ENCODE data around the gene NMD3.

- TF ChIP-seq POLR2A (IDR thresholded peaks at IDR 0.05) (no peak), POLR2AphosphoS5 (IDR thresholded peaks at IDR 0.05) (no peak), EP300 (IDR thresholded peaks at IDR 0.05) (no peak)
- TF ChIP-seq, protein P1, sequence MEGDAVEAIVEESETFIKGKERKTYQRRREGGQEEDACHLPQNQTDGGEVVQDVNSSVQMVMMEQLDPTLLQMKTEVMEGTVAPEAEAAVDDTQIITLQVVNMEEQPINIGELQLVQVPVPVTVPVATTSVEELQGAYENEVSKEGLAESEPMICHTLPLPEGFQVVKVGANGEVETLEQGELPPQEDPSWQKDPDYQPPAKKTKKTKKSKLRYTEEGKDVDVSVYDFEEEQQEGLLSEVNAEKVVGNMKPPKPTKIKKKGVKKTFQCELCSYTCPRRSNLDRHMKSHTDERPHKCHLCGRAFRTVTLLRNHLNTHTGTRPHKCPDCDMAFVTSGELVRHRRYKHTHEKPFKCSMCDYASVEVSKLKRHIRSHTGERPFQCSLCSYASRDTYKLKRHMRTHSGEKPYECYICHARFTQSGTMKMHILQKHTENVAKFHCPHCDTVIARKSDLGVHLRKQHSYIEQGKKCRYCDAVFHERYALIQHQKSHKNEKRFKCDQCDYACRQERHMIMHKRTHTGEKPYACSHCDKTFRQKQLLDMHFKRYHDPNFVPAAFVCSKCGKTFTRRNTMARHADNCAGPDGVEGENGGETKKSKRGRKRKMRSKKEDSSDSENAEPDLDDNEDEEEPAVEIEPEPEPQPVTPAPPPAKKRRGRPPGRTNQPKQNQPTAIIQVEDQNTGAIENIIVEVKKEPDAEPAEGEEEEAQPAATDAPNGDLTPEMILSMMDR (IDR thresholded peaks at IDR 0.05), result no peak
Measured at GRCh38 chr3:161253711-161254110, 32.6 kb downstream of the NMD3 start.

All from stomach (tissue), 4 donors.